GM23338 (cell line): Measurements from ENCODE around the gene PHETA2. TPM values are rescaled to one million over a fixed set of nuclear protein-coding genes. Genes with fewer than 3 reads are reported as not detected.

Experiments
- ATAC-seq: fragments of 200-7000 bp; cut with Tn5 transposase; 3 replicates; pipeline ENCODE4 v1.9.1; 2020
- DNase-seq: peaks from one replicate; pipeline ENCODE4 v3.0.0-alpha.2; 2015; ENCODE audit warnings: low spot score
- H2AFZ ChIP-seq: fragments of 200-600 bp; sonication (generic); 2 replicates; pipeline ENCODE4 v1.8.0; 2016; ENCODE audit warnings: antibody characterized with exemption, mild to moderate bottlenecking, moderate library complexity
- H3F3A ChIP-seq: fragments of 200-600 bp; sonication (generic); replicated peaks from 2 replicates; pipeline ENCODE4 v1.8.0; 2017; ENCODE audit warnings: antibody characterized with exemption, mixed run types, low read depth
- H3K27ac ChIP-seq: fragments of 200-600 bp; sonication (generic); 2 replicates; pipeline ENCODE4 v1.6.1; 2016; ENCODE audit warnings: low read depth
- H3K27me3 ChIP-seq: fragments of 200-600 bp; sonication (generic); 2 replicates; pipeline ENCODE4 v1.8.0; 2016; ENCODE audit warnings: mild to moderate bottlenecking, mixed run types, moderate library complexity; ENCODE audit not compliant: insufficient read depth
- H3K36me3 ChIP-seq: fragments of 200-600 bp; sonication (generic); 2 replicates; pipeline ENCODE4 v1.8.0; 2016; ENCODE audit warnings: mild to moderate bottlenecking; ENCODE audit not compliant: insufficient read depth
- H3K4me1 ChIP-seq: fragments of 200-600 bp; sonication (generic); 2 replicates; pipeline ENCODE4 v1.8.0; 2016; ENCODE audit warnings: mild to moderate bottlenecking, moderate library complexity; ENCODE audit not compliant: insufficient read depth
- H3K4me2 ChIP-seq: fragments of 200-600 bp; sonication (generic); 2 replicates; pipeline ENCODE4 v1.7.1; 2017; ENCODE audit warnings: mixed run types
- H3K4me3 ChIP-seq: fragments of 200-600 bp; sonication (generic); 2 replicates; pipeline ENCODE4 v1.6.1; 2016; ENCODE audit warnings: mixed run types
- H3K79me2 ChIP-seq: fragments of 200-600 bp; sonication (generic); replicated peaks from 2 replicates; pipeline ENCODE4 v1.8.0; 2017; ENCODE audit warnings: mild to moderate bottlenecking; ENCODE audit not compliant: insufficient read depth
- H3K9me2 ChIP-seq: fragments of 200-600 bp; sonication (generic); 2 replicates; pipeline ENCODE4 v1.8.0; 2017; ENCODE audit not compliant: insufficient read depth
- H4K20me1 ChIP-seq: fragments of 200-600 bp; sonication (generic); replicated peaks from 2 replicates; pipeline ENCODE4 v1.8.0; 2017; ENCODE audit warnings: mild to moderate bottlenecking; ENCODE audit not compliant: insufficient read depth
- H3K27ac Mint-ChIP-seq: 2 replicates; pipeline ENCODE4 v1.8.0; 2020; ENCODE audit warnings: inconsistent platforms, mild to moderate bottlenecking, moderate library complexity, mixed read lengths
- H3K27me3 Mint-ChIP-seq: 3 replicates; pipeline ENCODE4 v1.8.0; 2022; ENCODE audit warnings: low read depth, mild to moderate bottlenecking, moderate library complexity, mixed read lengths, inconsistent platforms; ENCODE audit not compliant: insufficient read depth, poor library complexity
- H3K36me3 Mint-ChIP-seq: 3 replicates; pipeline ENCODE4 v1.8.0; 2021; ENCODE audit warnings: low read depth, mild to moderate bottlenecking, inconsistent platforms, moderate library complexity, mixed read lengths
- H3K4me1 Mint-ChIP-seq: 3 replicates; pipeline ENCODE4 v1.8.0; 2020; ENCODE audit warnings: mild to moderate bottlenecking, inconsistent platforms, mixed read lengths
- H3K4me3 Mint-ChIP-seq: 3 replicates; pipeline ENCODE4 v1.8.0; 2021; ENCODE audit warnings: moderate library complexity, mild to moderate bottlenecking, inconsistent platforms, mixed read lengths
- H3K9me3 Mint-ChIP-seq: 3 replicates; pipeline ENCODE4 v1.8.0; 2020; ENCODE audit warnings: moderate library complexity, mild to moderate bottlenecking, inconsistent platforms, mixed read lengths
- CREB1 ChIP-seq: fragments of 250-450 bp; sonication (Bioruptor Pico); IDR thresholded peaks from 2 replicates; pipeline ENCODE4 v1.5.0; 2020; ENCODE audit warnings: low read depth, mild to moderate bottlenecking, moderate library complexity
- CTCF ChIP-seq, 2 experiments: fragments of 200-600 bp in 1 of 2; sonication (generic) in 1 of 2; conservative IDR thresholded peaks; 2 replicates each; pipeline versions ENCODE4 v1.5.1 to v1.6.1; 2016 to 2017; ENCODE audit warnings: antibody characterized with exemption in 2 of 2, low read depth in 2 of 2, mild to moderate bottlenecking in 2 of 2, moderate library complexity in 1 of 2
- ETS1 ChIP-seq: IDR thresholded peaks from 2 replicates; pipeline ENCODE4 v1.6.1; 2016; ENCODE audit warnings: antibody characterized with exemption
- EZH2 ChIP-seq: fragments of 200-600 bp; sonication (generic); IDR thresholded peaks from one replicate; pipeline ENCODE4 v1.8.0; 2017; ENCODE audit warnings: antibody characterized with exemption, mild to moderate bottlenecking, low read depth; ENCODE audit not compliant: unreplicated experiment
- EZH2phosphoT487 ChIP-seq: fragments of 200-600 bp; sonication (generic); IDR thresholded peaks from one replicate; pipeline ENCODE4 v1.8.1; 2018; ENCODE audit warnings: antibody characterized with exemption; ENCODE audit not compliant: unreplicated experiment
- JUNB ChIP-seq: IDR thresholded peaks from one replicate; pipeline ENCODE4 v1.6.1; 2016; ENCODE audit warnings: antibody characterized with exemption; ENCODE audit not compliant: unreplicated experiment
- NANOG ChIP-seq: IDR thresholded peaks from 2 replicates; pipeline ENCODE4 v1.6.1; 2016; ENCODE audit warnings: antibody characterized with exemption, borderline replicate concordance
- POLR2AphosphoS5 ChIP-seq: IDR thresholded peaks from 2 replicates; pipeline ENCODE4 v1.6.1; 2016; ENCODE audit warnings: antibody characterized with exemption, low read depth
- REST ChIP-seq: IDR thresholded peaks from one replicate; pipeline ENCODE4 v1.6.1; 2018; ENCODE audit warnings: antibody characterized with exemption; ENCODE audit not compliant: unreplicated experiment
- STAT1 ChIP-seq: IDR thresholded peaks from one replicate; pipeline ENCODE4 v1.6.1; 2016; ENCODE audit warnings: antibody characterized with exemption; ENCODE audit not compliant: unreplicated experiment
- ZNF114 ChIP-seq: fragments of 250-450 bp; sonication (Bioruptor Pico); IDR thresholded peaks from 2 replicates; pipeline ENCODE4 v1.5.0; 2020; ENCODE audit warnings: mild to moderate bottlenecking, moderate library complexity
- ZNF331 ChIP-seq: fragments of 250-450 bp; sonication (Bioruptor Pico); IDR thresholded peaks from 2 replicates; pipeline ENCODE4 v1.5.0; 2020; ENCODE audit warnings: low read depth, mild to moderate bottlenecking, moderate library complexity
- ZNF462 ChIP-seq: fragments of 250-450 bp; sonication (Bioruptor Pico); IDR thresholded peaks from 2 replicates; pipeline ENCODE4 v1.5.0; 2020; ENCODE audit warnings: mild to moderate bottlenecking, moderate library complexity
- polyA plus RNA-seq: library from polyadenylated mRNA; unstranded; fragments of >200 nt; fragmentation: Nextera tagmentation; extraction: Ambion mirVana; gene quantifications from 2 replicates; pipeline ENCODE4 v1.2.1, GENCODE V29; 2016
- total RNA-seq: library from RNA; depleted of rRNA; stranded (reverse); fragments of >200 nt; shearing (Covaris generic); gene quantifications from 2 replicates; pipeline ENCODE4 v1.2.3, GENCODE V29; 2014

Gene PHETA2
- total and polyA plus RNA-seq, 2 experiments from 2014 or later: 4.5 to 7.6 TPM

- Histone ChIP-seq H3K27ac (no peak overlapping the region), H4K20me1 (peaks cover 19% of the 10 kb centered on the region)
- H3K4me1 Mint-ChIP-seq: 0 out of 3 replicates have a peak, but pooled peaks cover 2% of the 10 kb centered on the region
Measured at GRCh38 chr22:42086051-42086450, 12.0 kb downstream of the PHETA2 start.

More at GRCh38 chr22:42086051-42086450, 12.0 kb downstream of the PHETA2 start:
- Histone ChIP-seq H2AFZ (no peak overlapping the region), H3K4me2 (no peak overlapping the region), H3F3A (no peaks in the 10 kb centered on the region; the same call in 1 of the 2 replicates), H3K4me3 (no peak overlapping the region), H3K79me2 (peaks cover 30% of the 10 kb centered on the region), H3K9me2 (no peaks in the 10 kb centered on the region), H3K4me1 (no peaks in the 10 kb centered on the region), H3K27me3 (no peaks in the 10 kb centered on the region), H3K36me3 (peaks cover 24% of the 10 kb centered on the region)
- Mint-ChIP-seq H3K36me3 (peaks cover 68% of the 10 kb centered on the region), H3K27me3 (peaks cover 14% of the 10 kb centered on the region), H3K4me3 (no peak overlapping the region), H3K9me3 (peaks cover 15% of the 10 kb centered on the region), H3K27ac (no peak overlapping the region)
- no peak for TF ChIP-seq CTCF (conservative IDR thresholded peaks at IDR 0.05; ENCODE audit: low read depth in 2 of 2)
- no peak for TF ChIP-seq EZH2phosphoT487
- TF ChIP-seq CREB1: no peak
- no peak for TF ChIP-seq STAT1
- TF ChIP-seq ETS1: no peak
- no peak for TF ChIP-seq POLR2AphosphoS5
- TF ChIP-seq NANOG: no peak
- no peak for TF ChIP-seq REST
- no peak for TF ChIP-seq ZNF462
- TF ChIP-seq ZNF331 (CRISPR knock-in tag): no peak
- no peak for TF ChIP-seq JUNB
- TF ChIP-seq ZNF114 (CRISPR knock-in tag): no peak
- TF ChIP-seq EZH2: no peak
- ATAC-seq: no peak
- no peak for DNase-seq
